Activated T-helper 1 cell treated with anti-CD3 and anti-CD28 coated beads, Interleukin-2, amount 50 U/mL, for 16 hours (primary cell): Measurements from ENCODE around the gene VPS52.
"Not testable (repeated sequence)": the region's sequence is repeated elsewhere in the genome, so short reads cannot be mapped to it uniquely, and the experiment has no call there.

Experiments
- DNase-seq, 2 donors: peaks; one replicate each; pipeline ENCODE4 v3.0.0-alpha.2; 2020; ENCODE audit warnings: low read depth in 1 of 2, low spot score in 1 of 2

VPS52 gene

GRCh38 chr6:33285214-33285613 is 13.5 kb upstream of the VPS52 start:
- DNase-seq, result not testable (repeated sequence)

- DNase-seq, result no peak
Measured at GRCh38 chr6:33280539-33280938, 8.9 kb upstream of the VPS52 start.

GRCh38 chr6:33279971-33280511 is 8.4 kb upstream of the VPS52 start:
- DNase-seq, result no peak

DNA sequence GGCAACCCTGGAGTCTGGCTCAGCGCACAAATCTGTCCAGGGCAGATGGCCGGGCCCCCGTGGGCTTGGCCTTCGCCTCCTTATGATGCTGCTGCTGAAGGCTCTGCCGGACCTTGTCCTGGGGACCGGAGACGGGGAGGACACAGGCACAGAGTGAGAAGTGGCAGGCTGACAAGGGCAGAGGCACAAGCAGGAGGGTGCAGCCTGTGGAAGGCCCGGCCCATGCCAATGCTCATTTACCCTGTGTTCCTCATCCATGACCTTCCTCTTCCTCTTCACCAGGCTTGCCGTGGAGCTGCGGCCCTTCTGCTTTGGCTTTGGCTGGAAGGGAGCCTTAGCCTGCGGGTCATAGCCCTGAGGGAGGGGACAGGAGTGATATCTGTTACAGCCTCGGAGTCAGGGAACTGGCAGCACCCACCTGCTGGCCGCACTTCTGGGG is 7.6 kb upstream of the VPS52 start:
- no peak for DNase-seq

DNA sequence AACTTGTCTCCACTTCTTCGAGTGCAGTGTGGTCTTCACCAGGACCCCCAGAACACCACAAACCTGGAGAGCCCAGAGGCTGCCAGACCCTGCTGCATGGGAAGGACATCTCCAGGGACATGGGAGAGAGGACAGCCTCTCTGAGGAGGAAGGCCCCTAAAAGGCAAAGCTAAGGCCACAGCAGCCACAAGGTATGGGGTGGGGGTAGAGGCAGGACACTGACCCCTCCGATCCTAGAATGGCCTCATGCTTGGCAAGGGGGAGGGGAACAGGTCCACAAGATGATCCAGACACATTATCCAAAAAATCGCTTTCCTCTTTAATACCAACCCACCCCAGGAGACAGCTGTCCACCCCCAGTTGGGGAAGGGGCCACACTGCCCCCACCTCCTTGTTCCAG is 7.1 kb upstream of the VPS52 start:
- DNase-seq, result no peak

GRCh38 chr6:33278392-33278741 is 6.7 kb upstream of the VPS52 start:
- no peak for DNase-seq

DNA sequence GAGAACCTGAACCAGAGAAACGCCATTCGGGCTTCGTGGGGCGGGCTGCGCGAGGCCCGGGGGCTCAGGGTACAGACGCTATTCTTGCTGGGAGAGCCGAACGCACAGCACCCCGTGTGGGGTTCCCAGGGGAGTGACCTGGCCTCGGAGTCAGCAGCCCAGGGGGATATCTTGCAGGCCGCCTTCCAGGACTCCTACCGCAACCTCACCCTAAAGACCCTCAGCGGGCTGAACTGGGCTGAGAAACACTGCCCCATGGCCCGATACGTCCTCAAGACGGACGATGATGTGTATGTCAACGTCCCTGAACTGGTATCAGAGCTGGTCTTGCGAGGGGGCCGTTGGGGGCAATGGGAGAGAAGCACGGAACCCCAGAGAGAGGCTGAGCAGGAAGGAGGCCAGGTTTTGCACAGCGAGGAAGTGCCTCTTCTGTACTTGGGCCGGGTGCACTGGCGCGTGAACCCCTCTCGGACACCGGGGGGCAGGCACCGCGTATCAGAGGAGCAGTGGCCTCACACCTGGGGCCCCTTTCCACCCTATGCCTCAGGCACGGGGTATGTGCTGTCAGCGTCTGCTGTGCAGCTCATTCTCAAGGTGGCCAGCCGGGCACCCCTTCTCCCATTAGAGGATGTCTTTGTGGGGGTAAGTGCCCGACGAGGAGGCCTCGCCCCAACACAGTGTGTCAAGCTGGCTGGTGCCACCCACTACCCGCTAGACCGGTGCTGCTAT is 6.2 kb upstream of the VPS52 start:
- DNase-seq, result no peak

GRCh38 chr6:33276864-33277662 is 5.4 kb upstream of the VPS52 start, which contains the start of gene B3GALT4:
Gene B3GALT4 (plus strand): TSS chr6:33277123. CDS start chr6:33277420, 297 bp downstream.
- peak; percentile 35 to 61 for DNase-seq

- no peak for DNase-seq
Measured at GRCh38 chr6:33276581-33276863, 4.8 kb upstream of the VPS52 start.

DNA sequence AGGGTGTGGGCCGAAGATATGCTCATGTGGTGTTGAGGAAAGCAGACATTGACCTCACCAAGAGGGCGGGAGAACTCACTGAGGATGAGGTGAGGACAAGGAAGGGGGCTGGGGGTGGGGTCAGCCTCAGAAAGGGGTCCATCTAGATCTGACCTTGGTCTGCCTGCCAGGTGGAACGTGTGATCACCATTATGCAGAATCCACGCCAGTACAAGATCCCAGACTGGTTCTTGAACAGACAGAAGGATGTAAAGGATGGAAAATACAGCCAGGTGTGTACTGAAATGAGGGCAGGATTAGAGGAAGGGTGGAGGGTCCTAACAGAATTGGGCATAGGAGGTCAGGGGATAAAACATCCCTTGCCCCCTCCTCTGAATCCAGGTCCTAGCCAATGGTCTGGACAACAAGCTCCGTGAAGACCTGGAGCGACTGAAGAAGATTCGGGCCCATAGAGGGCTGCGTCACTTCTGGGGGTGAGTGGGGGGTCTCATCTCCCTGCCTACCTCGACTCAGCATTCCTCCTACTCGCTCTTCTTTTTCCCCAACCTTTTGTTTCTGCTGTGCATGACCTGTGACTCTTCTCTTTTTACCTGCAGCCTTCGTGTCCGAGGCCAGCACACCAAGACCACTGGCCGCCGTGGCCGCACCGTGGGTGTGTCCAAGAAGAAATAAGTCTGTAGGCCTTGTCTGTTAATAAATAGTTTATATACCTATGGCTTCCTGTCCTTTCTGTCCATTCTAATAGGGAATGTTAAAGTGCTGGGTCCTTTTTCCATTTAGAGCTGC is 4.3 kb upstream of the VPS52 start:
- DNase-seq, result not testable (repeated sequence)

DNA sequence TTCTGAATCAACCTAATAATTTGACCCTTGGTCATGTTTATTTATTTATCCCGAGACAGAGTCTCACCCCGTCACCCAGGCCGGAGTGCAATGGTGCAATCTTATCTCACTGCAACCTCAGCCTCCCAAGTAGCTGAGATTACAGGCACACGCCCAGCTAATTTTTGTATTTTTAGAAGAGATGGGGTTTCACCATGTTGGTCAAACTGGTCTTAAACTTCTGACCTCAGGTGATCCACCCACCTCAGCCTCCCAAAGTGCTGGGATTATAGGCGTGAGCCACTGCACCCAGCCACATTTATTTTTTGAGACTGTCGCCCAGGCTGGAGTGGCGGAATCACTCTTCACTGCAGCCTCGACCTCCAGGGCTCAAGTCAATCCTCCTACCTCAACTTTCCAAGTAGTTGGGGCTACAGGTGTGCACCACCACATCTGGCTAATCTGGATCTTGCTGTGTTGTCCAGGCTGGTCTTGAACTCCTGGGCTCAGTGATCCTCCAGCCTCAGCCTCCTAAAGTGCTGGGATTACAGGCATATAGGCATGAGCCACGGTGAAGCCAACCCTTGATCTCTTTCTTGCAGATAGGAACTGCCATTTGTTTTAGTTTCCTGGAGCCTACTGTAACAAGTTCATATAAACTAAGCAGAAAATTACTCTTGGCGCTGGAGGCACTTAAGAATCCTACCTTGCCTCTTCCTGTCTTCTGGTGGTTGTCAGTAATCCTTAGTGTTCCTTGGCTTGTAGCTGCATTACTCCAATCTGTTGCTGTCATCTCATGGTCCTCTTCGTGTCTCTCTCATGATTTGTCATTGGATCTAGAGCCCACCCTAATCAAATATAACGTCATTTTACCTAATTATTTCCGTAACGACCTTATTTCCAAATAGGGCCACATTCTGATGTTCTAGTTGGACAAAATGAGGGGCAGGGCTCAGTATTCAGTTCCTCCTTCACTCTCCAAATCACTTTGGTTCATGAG is 2.5 kb upstream of the VPS52 start:
- DNase-seq, result no peak

DNA sequence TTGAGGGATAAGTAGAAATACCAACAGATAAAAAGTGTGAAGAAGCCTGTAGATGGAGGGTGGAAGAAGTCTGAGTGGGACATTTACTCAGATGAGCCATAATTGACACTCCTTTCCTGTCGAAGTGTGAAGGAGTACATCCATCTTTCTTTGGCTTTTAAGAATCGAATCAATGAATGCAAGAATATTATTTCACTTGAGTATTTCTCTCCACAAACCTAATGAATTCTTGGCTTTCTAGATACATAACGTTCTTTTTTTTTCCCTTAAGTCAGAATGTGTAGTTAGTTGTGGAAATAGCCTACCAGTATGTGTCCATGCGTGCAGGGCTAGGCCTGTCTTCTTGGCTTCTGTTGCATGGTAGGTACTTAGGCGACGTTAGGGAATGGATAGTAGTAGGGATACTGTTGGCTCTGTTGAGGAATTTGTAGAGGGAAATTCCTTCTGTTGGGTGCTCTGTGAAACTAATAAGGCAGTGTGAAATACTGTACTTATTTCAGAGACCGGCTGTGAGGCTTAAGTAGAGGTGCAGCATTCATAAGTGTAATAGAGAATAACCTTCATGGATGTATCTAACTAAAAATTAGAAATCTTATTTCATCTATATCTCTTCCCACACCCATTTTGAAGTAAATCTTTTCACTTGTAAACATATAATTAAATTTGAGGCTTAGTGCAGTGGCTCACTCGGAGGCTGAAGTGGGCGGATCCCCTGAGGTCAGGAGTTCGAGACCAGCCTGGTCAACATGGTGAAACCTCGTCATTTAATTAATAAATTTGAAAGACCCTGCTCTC is 1.6 kb upstream of the VPS52 start:
- no peak for DNase-seq

DNA sequence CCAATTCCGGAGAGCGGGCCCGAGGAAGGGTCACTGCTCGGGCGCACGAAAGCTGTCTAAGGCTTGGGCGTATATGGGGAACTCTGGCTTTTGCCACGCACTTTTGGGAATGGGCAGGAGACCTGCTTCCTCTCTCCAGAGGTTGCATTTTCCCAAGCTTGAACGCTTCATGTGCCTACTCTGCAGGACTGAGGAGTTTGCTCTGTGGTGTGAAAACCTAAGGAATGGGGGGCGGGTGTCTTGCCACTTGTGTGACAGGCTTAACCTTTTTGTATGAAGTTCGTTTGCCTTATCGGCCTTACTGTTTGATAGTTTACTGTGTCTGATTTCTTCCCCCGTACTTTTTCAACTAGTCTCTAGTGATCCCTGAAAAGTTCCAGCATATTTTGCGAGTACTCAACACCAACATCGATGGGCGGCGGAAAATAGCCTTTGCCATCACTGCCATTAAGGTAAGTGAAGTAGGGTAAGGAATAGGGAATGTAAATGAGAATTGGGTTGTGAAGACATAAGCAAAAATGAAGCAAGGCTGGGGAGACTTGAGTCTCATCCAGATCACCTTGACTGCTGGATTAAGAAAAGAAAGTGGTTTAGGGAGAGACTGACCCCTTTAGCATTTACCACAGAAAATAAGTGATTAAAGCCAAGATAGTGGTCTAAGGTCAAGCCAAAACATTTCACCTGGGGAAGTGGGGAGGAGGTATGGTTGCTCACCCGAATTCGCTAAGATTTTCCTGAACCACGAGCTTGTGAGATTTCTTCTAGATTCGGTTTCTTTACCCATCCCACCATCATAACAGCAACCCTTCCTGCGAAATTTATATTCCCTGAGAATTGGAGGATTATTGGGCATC is 826 bp upstream of the VPS52 start:
- no peak for DNase-seq

DNA sequence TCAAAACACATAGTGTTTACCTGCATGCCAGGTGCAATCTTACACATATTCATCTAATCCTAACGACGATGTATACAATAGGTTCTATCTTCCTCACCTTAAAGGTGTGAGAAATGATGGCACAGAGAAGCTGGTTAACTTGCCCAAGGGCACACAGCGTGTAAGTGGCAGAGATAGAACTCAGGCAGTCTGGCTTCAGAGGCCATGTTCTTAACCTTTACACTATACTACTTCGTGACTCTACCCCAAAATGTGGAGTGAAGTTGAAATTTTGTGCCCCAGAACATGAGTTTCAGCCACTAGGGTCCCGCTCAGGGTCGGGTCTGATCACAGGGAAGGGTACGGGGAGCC is 584 bp downstream of the VPS52 start:
- DNase-seq, result no peak

DNA sequence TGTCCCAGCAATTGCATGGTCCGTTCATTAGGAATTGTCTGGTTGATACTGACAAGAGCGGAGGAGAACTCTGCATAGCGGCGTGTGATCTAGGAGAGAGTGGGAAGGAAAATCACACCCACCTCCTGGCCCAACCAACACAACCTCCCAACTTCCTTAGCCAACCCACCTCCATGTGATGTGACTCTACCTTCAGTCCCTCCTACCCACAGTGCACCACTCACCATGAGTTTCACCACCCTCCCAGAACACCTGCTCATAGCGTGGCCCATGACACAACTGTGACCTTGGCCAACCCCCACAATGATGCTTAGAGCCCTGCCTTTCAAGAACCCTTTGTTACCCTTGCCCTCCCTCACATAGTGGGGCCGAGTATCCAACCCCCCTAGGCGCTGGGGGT is 7.7 kb downstream of the VPS52 start:
- DNase-seq, result no peak

DNA sequence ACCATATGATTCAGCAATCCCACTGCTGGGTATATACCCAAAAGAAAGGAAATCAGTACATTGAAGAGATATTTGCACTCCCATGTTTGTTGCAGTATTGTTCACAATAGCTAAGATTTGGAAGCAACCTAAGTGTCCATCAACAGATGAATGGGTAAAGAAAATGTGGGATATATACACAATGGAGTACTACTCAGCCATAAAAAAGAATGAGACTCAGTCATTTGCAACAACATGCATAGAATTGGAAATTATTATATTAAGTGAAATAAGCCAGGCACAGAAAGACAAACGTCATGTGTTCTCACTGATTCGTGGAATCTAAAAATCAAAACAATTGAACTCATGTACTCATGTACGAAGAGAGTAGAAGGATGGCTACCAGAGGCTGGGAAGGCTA is 9.2 kb downstream of the VPS52 start:
- DNase-seq, result not testable (repeated sequence)

DNA sequence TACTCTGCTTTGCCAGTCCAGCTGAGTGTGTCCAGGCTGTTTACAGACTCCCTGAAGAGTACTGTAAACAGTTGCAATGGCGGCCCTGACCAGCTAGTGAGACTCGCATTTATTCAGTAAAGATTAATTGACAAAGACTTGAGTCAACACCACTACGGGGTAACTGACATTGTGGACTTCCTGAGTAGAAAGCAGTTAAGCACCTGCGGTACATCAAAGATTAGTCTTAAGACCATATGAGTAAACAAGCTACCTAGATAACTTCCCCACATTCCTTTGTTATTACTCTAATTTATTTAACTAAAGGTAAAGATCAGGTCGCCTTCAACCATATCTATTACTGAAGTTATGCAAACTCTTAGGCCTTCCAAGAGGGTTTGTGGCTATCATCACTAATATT is 12.6 kb downstream of the VPS52 start:
- DNase-seq, result no peak

GRCh38 chr6:33254591-33254990 is 17.1 kb downstream of the VPS52 start:
- no peak for DNase-seq

GRCh38 chr6:33252759-33253158 is 18.9 kb downstream of the VPS52 start:
- DNase-seq, result no peak
